ENCODE data around the gene CHCHD6.

CHCHD6 gene

GRCh38 chr3:126745760-126746394 is 41.8 kb downstream of the CHCHD6 start:
- DNase-seq: no peak

GRCh38 chr3:126746395-126747177 is 42.5 kb downstream of the CHCHD6 start:
- no peak for DNase-seq

- no peak for DNase-seq
Measured at GRCh38 chr3:126747768-126748167, 43.7 kb downstream of the CHCHD6 start.

- DNase-seq: no peak
Measured at GRCh38 chr3:126748701-126749546, 44.9 kb downstream of the CHCHD6 start.

GRCh38 chr3:126749547-126749875 is 45.5 kb downstream of the CHCHD6 start:
- no peak for DNase-seq

- no peak for DNase-seq
Measured at GRCh38 chr3:126749931-126750755, 46.1 kb downstream of the CHCHD6 start.

- no peak for DNase-seq
Measured at GRCh38 chr3:126750756-126751121, 46.7 kb downstream of the CHCHD6 start.

GRCh38 chr3:126751611-126752302 is 47.7 kb downstream of the CHCHD6 start:
- no peak for DNase-seq

- peak; percentile 18 to 34 for DNase-seq
Measured at GRCh38 chr3:126752303-126753190, 48.5 kb downstream of the CHCHD6 start.

GRCh38 chr3:126753191-126754160 is 49.4 kb downstream of the CHCHD6 start:
- DNase-seq: no peak

- DNase-seq: no peak
Measured at GRCh38 chr3:126755866-126756265, 51.8 kb downstream of the CHCHD6 start.

GRCh38 chr3:126758026-126758425 is 54.0 kb downstream of the CHCHD6 start:
- DNase-seq: no peak

GRCh38 chr3:126758882-126759281 is 54.8 kb downstream of the CHCHD6 start:
- DNase-seq: no peak

- no peak for DNase-seq
Measured at GRCh38 chr3:126760541-126760940, 56.5 kb downstream of the CHCHD6 start.

GRCh38 chr3:126763035-126763434 is 59.0 kb downstream of the CHCHD6 start:
- no peak for DNase-seq

- no peak for DNase-seq
Measured at GRCh38 chr3:126765187-126766069, 61.4 kb downstream of the CHCHD6 start.

- DNase-seq: no peak
Measured at GRCh38 chr3:126766653-126767052, 62.6 kb downstream of the CHCHD6 start.

- no peak for DNase-seq
Measured at GRCh38 chr3:126768903-126769302, 64.9 kb downstream of the CHCHD6 start.

- no peak for DNase-seq
Measured at GRCh38 chr3:126770096-126770495, 66.1 kb downstream of the CHCHD6 start.
